HG02642 (cell line): ENCODE data around the gene NDST1.

Experiments used
- ATAC-seq: cut with Tn5 transposase; IDR thresholded peaks from one replicate; pipeline ENCODE4 v1.9.1; 2021; ENCODE audit warnings: mild to moderate bottlenecking; ENCODE audit not compliant: unreplicated experiment, poor library complexity

The NDST1 gene

GRCh38 chr5:150540042-150540441, 32.1 kb downstream of the NDST1 start:
- no peak for ATAC-seq

- ATAC-seq: no peak
Measured at GRCh38 chr5:150540615-150541396, 32.9 kb downstream of the NDST1 start.

GRCh38 chr5:150541397-150541675, 33.4 kb downstream of the NDST1 start:
- no peak for ATAC-seq

- no peak for ATAC-seq
Measured at GRCh38 chr5:150541895-150542294, 34.0 kb downstream of the NDST1 start.

GRCh38 chr5:150542933-150543445, 35.1 kb downstream of the NDST1 start:
- no peak for ATAC-seq

- ATAC-seq: peak; percentile 92
Measured at GRCh38 chr5:150544611-150545219, 36.8 kb downstream of the NDST1 start.

GRCh38 chr5:150545246-150545645, 37.3 kb downstream of the NDST1 start:
- ATAC-seq: no peak

- no peak for ATAC-seq
Measured at GRCh38 chr5:150548123-150548522, 40.2 kb downstream of the NDST1 start.

- ATAC-seq: no peak
Measured at GRCh38 chr5:150549735-150550134, 41.8 kb downstream of the NDST1 start.

GRCh38 chr5:150550286-150550685, 42.4 kb downstream of the NDST1 start:
- ATAC-seq: no peak

- ATAC-seq: no peak
Measured at GRCh38 chr5:150551066-150551465, 43.1 kb downstream of the NDST1 start.

GRCh38 chr5:150553402-150553801, 45.5 kb downstream of the NDST1 start:
- no peak for ATAC-seq

GRCh38 chr5:150553911-150554310, 46.0 kb downstream of the NDST1 start:
- ATAC-seq: no peak

GRCh38 chr5:150554857-150555256, 46.9 kb downstream of the NDST1 start:
- no peak for ATAC-seq

GRCh38 chr5:150556106-150556505, 48.2 kb downstream of the NDST1 start:
- ATAC-seq: no peak

GRCh38 chr5:150556859-150557508, 49.1 kb downstream of the NDST1 start:
- peak; percentile 36 for ATAC-seq

GRCh38 chr5:150557509-150557872, 49.6 kb downstream of the NDST1 start:
- peak; percentile 5 for ATAC-seq

- no peak for ATAC-seq
Measured at GRCh38 chr5:150558088-150558621, 50.2 kb downstream of the NDST1 start.

- ATAC-seq: no peak
Measured at GRCh38 chr5:150559088-150559487, 51.2 kb downstream of the NDST1 start.

GRCh38 chr5:150559701-150560100, 51.8 kb downstream of the NDST1 start:
- ATAC-seq: no peak
